GM19351 (cell line): ENCODE data around the gene COX5B.
A peak's percentile ranks its signal among the peaks of the same experiment; 100 is the strongest.
"Not testable (repeated sequence)": the region's sequence is repeated elsewhere in the genome, so short reads cannot be mapped to it uniquely, and the experiment has no call there.

ENCODE experiments used
- ATAC-seq: cut with Tn5 transposase; IDR thresholded peaks from one replicate; pipeline ENCODE4 v1.9.1; 2021; ENCODE audit warnings: mild to moderate bottlenecking, moderate library complexity; ENCODE audit not compliant: unreplicated experiment

The COX5B gene

GRCh38 chr2:97645695-97646629 is at the start of gene COX5B:
Gene COX5B (plus strand): TSS chr2:97646062. CDS start chr2:97646087, 25 bp downstream.
- ATAC-seq = peak; percentile 95

DNA sequence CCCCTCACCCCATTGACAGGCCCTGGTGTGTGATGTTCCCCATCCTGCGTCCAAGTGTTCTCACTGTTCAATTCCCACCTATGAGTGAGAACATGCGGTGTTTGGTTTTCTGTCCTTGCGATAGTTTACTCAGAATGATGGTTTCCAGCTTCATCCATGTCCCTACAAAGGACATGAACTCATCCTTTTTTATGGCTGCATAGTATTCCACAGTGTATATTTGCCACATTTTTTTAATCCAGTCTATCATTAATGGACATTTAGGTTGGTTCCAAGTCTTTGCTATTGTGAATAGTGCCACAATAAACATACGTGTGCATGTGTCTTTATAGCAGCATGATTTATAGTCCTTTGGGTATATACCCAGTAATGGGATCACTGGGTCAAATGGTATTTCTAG is 49.7 kb upstream of the COX5B start:
- not testable (repeated sequence) for ATAC-seq

- ATAC-seq = not testable (repeated sequence)
Measured at GRCh38 chr2:97601537-97601936, 44.3 kb upstream of the COX5B start.

GRCh38 chr2:97605109-97605508 is 40.8 kb upstream of the COX5B start:
- not testable (repeated sequence) for ATAC-seq

GRCh38 chr2:97605524-97606339 is 40.1 kb upstream of the COX5B start:
- ATAC-seq = not testable (repeated sequence)

DNA sequence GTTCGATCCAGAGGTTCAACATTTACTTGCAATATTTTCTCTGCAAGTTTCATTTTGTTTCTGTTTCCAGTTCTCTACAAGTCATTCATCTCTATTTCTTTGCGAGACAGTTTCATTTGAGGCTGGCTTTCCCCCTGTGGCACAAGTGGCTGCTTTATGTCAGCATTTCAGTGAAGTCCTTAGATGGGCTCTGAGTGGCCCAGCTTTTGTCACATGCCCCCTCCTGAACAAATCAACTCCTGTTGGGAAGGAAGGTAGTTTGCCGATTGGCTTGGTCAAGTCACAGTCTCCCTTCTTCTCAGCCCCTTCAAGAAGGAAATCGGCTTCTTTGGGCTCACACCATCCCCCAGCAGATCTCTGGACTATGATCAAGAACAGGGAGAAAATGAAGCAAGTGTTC is 37.1 kb upstream of the COX5B start:
- ATAC-seq = not testable (repeated sequence)

DNA sequence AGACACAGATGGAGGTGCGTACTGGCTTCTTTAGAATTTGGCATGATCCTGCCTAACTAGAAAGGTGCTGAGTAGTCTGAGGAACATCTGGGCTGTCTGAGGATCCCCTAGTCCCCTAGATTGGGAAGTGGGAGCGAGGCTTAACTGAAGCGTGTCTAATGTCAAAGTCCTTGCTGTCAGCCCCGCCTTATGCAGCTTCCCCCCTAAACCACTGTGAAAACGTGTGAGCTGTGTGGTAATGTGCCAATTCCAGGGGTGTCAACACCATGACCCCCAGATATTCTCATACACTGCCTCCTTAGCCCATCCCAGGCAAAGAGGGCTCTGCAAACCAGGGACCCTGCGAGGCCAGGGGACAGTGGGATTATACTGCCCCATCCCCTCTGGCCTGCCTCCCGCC is 34.0 kb upstream of the COX5B start:
- not testable (repeated sequence) for ATAC-seq

DNA sequence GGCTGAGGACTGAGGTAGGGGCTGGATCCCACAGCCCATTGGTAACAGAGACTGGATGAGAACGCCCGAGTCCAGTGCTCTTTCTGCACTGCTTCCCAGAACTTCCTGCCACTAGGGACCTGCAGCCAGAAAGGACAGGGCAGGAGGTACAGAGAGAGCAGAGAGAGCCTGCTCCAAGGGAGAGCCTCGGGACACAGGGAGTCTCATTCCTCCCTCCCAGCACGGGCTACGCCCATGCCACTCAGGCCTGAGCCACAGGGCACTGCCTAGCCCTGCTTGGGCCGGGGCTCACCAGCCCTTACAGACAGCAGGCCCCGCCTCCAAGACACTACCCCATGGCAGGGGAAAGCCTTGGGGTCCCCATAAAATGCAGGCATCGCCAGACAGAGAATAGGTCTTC is 30.1 kb upstream of the COX5B start:
- not testable (repeated sequence) for ATAC-seq

- ATAC-seq = no peak
Measured at GRCh38 chr2:97617911-97618310, 28.0 kb upstream of the COX5B start.

DNA sequence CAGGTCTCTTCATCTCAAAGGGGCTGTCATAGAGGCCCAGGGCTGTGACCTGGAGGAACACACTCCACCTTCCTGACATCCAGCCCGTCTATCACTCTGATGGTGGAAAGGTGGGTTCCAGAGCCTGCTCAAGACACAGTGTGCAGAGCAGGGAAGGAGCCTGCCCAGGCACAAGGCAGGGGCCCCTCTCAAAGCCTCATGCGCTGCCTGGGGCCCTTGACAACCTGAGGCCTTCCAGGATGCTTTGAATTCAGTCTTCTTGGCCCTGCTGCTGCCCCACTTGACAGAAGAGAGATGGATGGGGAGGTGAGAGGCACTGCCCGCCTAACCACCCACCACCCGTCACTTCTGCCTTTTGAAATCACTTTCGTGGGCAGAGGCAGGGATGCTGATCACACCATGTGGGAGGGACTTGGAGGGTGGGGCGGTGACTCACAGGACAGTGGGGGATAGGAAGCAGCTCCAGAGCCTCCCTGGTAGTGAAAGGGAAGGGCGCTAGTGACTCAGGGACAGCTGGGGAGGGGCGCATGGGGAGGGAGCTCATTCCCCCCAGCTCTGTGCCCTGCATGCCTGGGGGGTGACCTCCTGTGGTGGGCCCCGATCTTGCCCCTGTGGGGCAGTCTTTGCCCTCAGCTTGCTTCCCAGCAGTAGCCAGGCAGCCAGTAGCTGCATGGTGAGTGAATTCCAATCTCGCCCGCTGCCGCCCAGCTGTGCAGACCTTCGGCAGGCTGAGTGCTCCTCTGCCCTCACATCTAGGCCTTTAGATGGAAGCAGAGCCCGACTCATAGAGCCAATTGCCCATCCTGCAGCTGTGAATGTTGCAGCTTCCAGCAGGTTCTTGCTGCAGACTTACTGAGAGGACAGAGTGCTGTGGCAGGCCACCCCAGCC is 26.7 kb upstream of the COX5B start:
- ATAC-seq = not testable (repeated sequence)

- ATAC-seq = not testable (repeated sequence)
Measured at GRCh38 chr2:97620492-97620891, 25.4 kb upstream of the COX5B start.

GRCh38 chr2:97622976-97623375 is 22.9 kb upstream of the COX5B start:
- ATAC-seq = not testable (repeated sequence)

- not testable (repeated sequence) for ATAC-seq
Measured at GRCh38 chr2:97625354-97626048, 20.4 kb upstream of the COX5B start.

- not testable (repeated sequence) for ATAC-seq
Measured at GRCh38 chr2:97626049-97626430, 19.8 kb upstream of the COX5B start.

- no peak for ATAC-seq
Measured at GRCh38 chr2:97644023-97644717, 1.7 kb upstream of the COX5B start.

GRCh38 chr2:97645112-97645694 is 659 bp upstream of the COX5B start:
- peak; percentile 39 for ATAC-seq

DNA sequence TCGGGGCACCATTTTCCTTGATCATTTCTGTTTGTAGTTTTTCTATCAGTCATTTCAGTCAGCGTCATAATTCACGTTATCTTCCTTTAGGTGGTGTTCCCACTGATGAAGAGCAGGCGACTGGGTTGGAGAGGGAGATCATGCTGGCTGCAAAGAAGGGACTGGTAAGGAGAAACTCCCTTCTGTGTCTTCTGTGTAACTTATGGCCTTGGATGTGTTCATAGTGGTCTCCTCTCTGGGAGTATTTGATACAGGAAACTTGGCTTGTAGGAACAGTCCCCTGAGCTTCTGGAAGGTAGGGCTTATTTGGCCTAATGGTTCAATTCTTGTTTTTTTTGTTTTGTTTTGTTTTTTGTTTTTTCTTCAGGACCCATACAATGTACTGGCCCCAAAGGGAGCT is 1.1 kb downstream of the COX5B start:
- no peak for ATAC-seq

DNA sequence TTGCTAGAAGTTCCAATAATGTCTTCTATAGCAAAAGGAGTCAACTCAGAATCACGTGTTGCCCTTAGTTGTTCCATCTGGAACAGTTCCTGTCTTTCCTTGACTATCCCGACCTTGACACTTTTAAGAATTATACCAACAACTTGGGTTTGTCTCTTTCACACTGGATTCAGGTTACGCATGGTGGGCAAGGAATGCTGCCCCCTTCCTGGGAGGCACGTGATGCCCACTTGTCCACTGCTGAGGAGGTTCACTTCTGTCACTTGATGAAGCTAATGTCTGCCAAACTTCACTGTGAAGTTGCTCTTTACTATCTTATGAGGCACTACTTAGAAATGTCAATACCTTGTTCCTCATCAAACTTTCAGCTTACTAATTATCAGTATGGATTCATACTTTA is 5.3 kb downstream of the COX5B start:
- no peak for ATAC-seq

DNA sequence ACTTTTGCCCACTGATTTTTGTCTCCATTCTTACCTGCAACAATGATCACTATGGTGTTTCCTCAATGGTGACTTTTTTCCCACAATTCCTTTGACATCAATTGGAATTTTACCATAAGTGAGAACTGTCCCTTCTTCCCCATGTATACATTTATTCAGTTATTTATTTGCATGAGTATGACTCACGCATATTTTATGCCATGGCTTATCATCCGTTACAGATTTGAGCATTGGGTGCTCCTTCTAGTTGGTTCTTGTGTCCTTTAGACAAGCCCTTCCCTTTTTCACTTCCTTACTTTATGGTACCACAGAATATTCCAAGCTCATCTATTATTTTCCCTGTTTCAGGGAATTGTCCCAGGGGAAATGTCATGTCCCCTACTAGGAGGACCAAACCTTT is 7.6 kb downstream of the COX5B start:
- ATAC-seq = no peak
